NB4 (cell line): ENCODE measurements around the gene LBHD2.

Source experiments
- CTCF ChIP-seq: IDR thresholded peaks from one replicate; pipeline ENCODE4 v1.5.1; 2012; ENCODE audit warnings: low read depth, low read length
- MAX ChIP-seq: IDR thresholded peaks from 2 replicates; pipeline ENCODE4 v1.6.1; 2011; ENCODE audit warnings: low read depth, low read length
- POLR2A ChIP-seq: IDR thresholded peaks from 2 replicates; pipeline ENCODE4 v1.6.1; 2011; ENCODE audit warnings: mild to moderate bottlenecking; ENCODE audit not compliant: insufficient read length; ENCODE audit errors: extremely low read depth

- no peak for TF ChIP-seq CTCF
- peak; percentile 55 for TF ChIP-seq MAX
- TF ChIP-seq POLR2A = no peak
Observed at GRCh38 chr14:103118663-103119404, 34.8 kb downstream of the LBHD2 start.
